ENCODE results near the gene SLC17A6. TPM values are rescaled to one million over a fixed set of nuclear protein-coding genes. Genes with fewer than 3 reads are reported as not detected.

Gene SLC17A6
- total RNA-seq = not detected

DNA sequence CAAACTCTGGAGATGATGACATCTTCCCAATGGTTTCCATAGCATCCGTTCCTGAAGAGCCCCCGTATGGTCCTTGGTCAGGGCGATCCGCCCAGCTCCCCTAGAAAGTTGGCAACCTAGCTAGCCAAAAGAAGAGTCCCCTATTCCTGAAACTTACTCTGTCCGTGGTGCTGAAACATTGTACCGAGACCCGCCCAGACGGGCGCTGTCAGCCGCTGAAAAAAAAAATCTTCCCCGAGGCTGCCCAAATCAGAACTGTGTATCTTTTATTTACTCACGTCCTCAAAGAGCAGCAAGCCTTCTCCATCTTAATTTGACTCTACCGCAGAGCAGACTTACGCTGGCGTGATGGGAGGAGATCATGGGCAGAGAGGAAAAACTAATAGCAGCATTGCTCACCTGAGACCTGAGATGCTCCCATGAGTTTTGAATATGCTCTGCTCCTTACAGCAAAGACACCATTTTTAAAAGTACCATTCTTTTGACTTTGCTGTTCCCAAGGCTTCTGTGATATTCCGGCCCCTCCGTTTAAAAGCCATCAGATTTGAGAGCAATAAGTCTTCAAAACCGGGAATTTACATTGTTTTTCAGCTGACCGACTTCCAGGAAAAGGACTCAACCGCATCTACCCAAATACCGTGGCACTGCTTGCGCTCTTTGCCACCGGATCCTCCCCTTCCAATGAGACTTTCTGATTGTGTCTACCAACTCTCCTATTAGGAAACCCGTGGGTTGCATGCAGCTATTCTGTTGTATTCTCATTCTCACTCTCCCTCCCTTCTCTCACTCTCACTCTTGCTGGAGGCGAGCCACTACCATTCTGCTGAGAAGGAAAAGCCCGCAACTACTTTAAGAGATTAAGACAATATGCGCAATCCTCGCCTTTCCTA, at the start of gene SLC17A6:
Gene SLC17A6, plus strand, starts transcription at position 786 of the 890 bp plus-strand sequence. CDS start 153 bp downstream, outside the sequence.
- H3K4me1 Mint-ChIP-seq (ENCODE audit: low read depth) = peaks cover 18% of the 10 kb centered on the region
- no peaks in the 10 kb centered on the region for H3K9me3 Mint-ChIP-seq
- H3K4me3 Mint-ChIP-seq = peak within 1 kb of the TSS; percentile 1 to 36
- peaks cover 55% of the 10 kb centered on the region for H3K27me3 Mint-ChIP-seq (ENCODE audit: low read depth)
- H3K27ac Mint-ChIP-seq = no peak within 1 kb of the TSS
- DNase-seq = peak; percentile 13 to 16
- no peak for ATAC-seq (replicated peaks in 1 of 2)
- peaks cover 0 to 6% of the 10 kb centered on the region in 2 donors for H3K36me3 Mint-ChIP-seq (ENCODE audit: insufficient read depth in 2 of 2)

DNA sequence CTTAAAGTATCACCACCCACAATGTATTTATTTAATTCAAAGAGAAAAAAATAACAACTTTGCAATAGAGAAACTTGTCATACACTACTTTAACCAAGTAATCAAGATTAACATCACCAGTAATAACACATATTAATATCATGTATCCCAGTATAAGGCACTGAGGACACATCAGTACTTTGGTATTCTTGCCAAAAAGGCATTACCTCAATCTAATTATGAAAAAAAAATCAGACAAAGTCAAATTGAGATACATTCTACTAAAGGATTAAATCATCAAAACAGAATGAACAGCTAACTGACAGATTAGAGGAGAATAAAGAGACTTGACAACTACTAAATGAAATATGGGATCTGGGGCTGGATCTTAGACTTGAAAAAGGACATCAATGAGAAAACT, 35.8 kb upstream of the SLC17A6 start:
- no peaks in the 10 kb centered on the region for H3K4me1 Mint-ChIP-seq (ENCODE audit: low read depth)
- DNase-seq = no peak
- ATAC-seq (replicated peaks in 1 of 2) = no peak
- peaks cover 9% of the 10 kb centered on the region for H3K27me3 Mint-ChIP-seq (ENCODE audit: low read depth)
- no peaks in the 10 kb centered on the region for H3K9me3 Mint-ChIP-seq
- no peak overlapping the region for H3K27ac Mint-ChIP-seq
- H3K36me3 Mint-ChIP-seq (ENCODE audit: insufficient read depth in 2 of 2) = no peaks in the 10 kb centered on the region
- H3K4me3 Mint-ChIP-seq = no peak overlapping the region

GRCh38 chr11:22304337-22304961, 33.7 kb upstream of the SLC17A6 start:
- H3K27ac Mint-ChIP-seq = no peak overlapping the region
- ATAC-seq (replicated peaks in 1 of 2) = no peak
- no peaks in the 10 kb centered on the region for H3K9me3 Mint-ChIP-seq
- no peaks in the 10 kb centered on the region for H3K4me1 Mint-ChIP-seq (ENCODE audit: low read depth)
- H3K36me3 Mint-ChIP-seq (ENCODE audit: insufficient read depth in 2 of 2) = no peaks in the 10 kb centered on the region
- H3K27me3 Mint-ChIP-seq (ENCODE audit: low read depth) = peaks cover 9% of the 10 kb centered on the region
- DNase-seq = no peak
- no peak overlapping the region for H3K4me3 Mint-ChIP-seq

GRCh38 chr11:22317656-22318055, 20.5 kb upstream of the SLC17A6 start:
- no peaks in the 10 kb centered on the region for H3K9me3 Mint-ChIP-seq
- H3K4me3 Mint-ChIP-seq = no peak overlapping the region
- no peak overlapping the region for H3K27ac Mint-ChIP-seq
- H3K4me1 Mint-ChIP-seq (ENCODE audit: low read depth) = no peaks in the 10 kb centered on the region
- H3K27me3 Mint-ChIP-seq (ENCODE audit: low read depth) = no peaks in the 10 kb centered on the region
- DNase-seq = no peak
- no peaks in the 10 kb centered on the region for H3K36me3 Mint-ChIP-seq (ENCODE audit: insufficient read depth in 2 of 2)
- no peak for ATAC-seq (replicated peaks in 1 of 2)

GRCh38 chr11:22331771-22332170, 6.4 kb upstream of the SLC17A6 start:
- H3K4me3 Mint-ChIP-seq = no peak overlapping the region
- DNase-seq = no peak

GRCh38 chr11:22336587-22336986, 1.6 kb upstream of the SLC17A6 start:
- Mint-ChIP-seq H3K36me3 (ENCODE audit: insufficient read depth in 2 of 2) (peaks cover 0 to 6% of the 10 kb centered on the region in 2 donors), H3K27ac (no peak overlapping the region), H3K4me3 (no peak overlapping the region), H3K27me3 (ENCODE audit: low read depth) (peaks cover 43% of the 10 kb centered on the region), H3K9me3 (no peaks in the 10 kb centered on the region), H3K4me1 (ENCODE audit: low read depth) (peaks cover 14% of the 10 kb centered on the region)
- no peak for ATAC-seq (replicated peaks in 1 of 2)
- DNase-seq = no peak

More at GRCh38 chr11:22331771-22332170, 6.4 kb upstream of the SLC17A6 start:
- Mint-ChIP-seq H3K9me3 (no peaks in the 10 kb centered on the region), H3K4me1 (ENCODE audit: low read depth) (no peaks in the 10 kb centered on the region), H3K36me3 (ENCODE audit: insufficient read depth in 2 of 2) (no peaks in the 10 kb centered on the region), H3K27me3 (ENCODE audit: low read depth) (peaks cover 15% of the 10 kb centered on the region), H3K27ac (no peak overlapping the region)
- no peak for ATAC-seq (replicated peaks in 1 of 2)

DNA sequence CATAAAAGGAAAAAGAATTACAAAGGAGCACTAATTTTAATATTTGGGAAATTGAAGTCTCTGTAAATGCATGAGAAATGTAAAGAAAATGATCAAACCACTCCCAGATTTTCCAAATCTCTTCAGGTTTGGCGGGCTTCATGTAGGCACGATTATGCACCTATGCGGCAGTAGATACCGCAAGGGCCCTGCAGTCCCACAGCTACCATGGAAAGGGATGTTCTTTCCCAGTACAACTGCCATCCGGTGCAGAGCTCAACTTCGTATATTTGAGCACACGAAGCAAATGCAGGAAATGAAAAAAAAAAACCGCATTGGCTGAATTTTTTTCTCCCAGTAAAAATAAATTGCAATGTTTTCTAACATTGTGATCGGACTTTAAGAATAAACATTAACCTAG, 1.4 kb downstream of the SLC17A6 start:
- H3K4me3 Mint-ChIP-seq = no peak overlapping the region
- H3K27me3 Mint-ChIP-seq (ENCODE audit: low read depth) = peaks cover 73% of the 10 kb centered on the region
- H3K9me3 Mint-ChIP-seq = no peaks in the 10 kb centered on the region
- ATAC-seq (replicated peaks in 1 of 2) = no peak
- DNase-seq = no peak
- H3K36me3 Mint-ChIP-seq (ENCODE audit: insufficient read depth in 2 of 2) = peaks cover 0 to 6% of the 10 kb centered on the region in 2 donors
- peaks cover 23% of the 10 kb centered on the region for H3K4me1 Mint-ChIP-seq (ENCODE audit: low read depth)
- H3K27ac Mint-ChIP-seq = no peak overlapping the region

DNA sequence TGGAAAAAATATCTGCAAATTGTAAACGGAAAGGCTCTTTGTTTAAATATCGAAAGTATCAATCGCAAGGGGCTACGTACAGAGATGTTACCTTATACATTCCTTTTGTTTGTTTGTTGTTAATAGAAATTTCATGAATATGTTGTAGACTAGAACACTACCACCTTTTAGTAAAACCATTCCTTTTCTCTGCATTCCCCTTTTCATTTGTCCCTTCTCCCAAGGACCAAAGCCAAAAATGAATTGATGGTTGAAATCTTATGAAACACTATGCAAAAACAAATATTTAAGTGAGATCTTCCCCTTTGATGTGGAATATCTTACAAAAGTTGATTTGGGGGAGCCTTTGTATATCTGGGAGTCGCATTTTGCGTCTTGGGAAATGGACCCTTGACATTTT, 2.1 kb downstream of the SLC17A6 start:
- peak overlapping the region in 1 of 2 donors; percentile 38 for H3K4me3 Mint-ChIP-seq
- H3K27me3 Mint-ChIP-seq (ENCODE audit: low read depth) = peaks cover 75% of the 10 kb centered on the region
- peaks cover 0 to 6% of the 10 kb centered on the region in 2 donors for H3K36me3 Mint-ChIP-seq (ENCODE audit: insufficient read depth in 2 of 2)
- ATAC-seq (replicated peaks in 1 of 2) = no peak
- no peak for DNase-seq
- peaks cover 23% of the 10 kb centered on the region for H3K4me1 Mint-ChIP-seq (ENCODE audit: low read depth)
- H3K9me3 Mint-ChIP-seq = no peaks in the 10 kb centered on the region
- no peak overlapping the region for H3K27ac Mint-ChIP-seq

DNA sequence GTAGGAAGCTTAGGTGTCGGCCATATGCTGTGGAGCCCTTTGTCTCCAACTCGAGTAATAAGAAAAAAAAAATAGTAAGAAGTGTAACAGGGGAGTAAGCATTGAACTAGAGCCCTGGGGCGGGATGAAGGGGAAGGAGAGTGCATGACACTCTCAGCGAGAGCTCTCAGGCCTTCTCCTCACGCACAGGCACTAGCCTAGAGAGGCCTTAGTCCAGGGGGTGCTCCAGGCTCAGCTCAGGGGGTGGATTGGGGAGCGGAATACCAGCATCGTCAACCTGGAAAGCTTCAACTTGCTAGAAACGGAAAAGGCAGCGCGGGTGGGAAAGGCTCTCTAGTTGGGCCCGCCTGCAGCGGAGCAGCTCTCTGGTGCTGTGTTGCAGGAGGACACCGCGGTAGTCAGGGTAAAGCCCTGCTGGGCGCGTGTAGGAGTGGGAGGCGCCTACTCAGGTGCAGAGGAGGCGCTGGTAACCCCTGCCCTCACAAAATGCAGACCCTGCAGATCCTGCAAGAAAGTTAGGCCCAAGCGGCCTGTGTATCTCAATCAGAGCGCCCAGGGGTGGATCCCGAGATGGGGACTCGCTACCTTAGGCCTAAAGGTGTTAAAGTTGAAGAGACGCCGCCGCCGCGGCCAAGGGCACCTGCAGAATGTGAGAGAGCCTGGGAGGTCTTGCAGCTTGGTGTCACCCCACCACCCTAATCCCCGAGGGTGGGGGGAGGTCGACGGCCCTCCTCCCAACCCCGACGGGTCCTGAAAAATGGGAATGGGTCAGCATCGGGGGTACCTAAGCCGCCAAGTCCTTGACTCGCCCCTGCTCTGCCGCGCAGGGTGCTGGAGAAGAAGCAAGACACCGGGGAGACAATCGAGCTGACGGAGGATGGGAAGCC, 2.8 kb downstream of the SLC17A6 start:
- Mint-ChIP-seq H3K4me1 (ENCODE audit: low read depth) (peaks cover 23% of the 10 kb centered on the region), H3K36me3 (ENCODE audit: insufficient read depth in 2 of 2) (peaks cover 0 to 6% of the 10 kb centered on the region in 2 donors), H3K9me3 (no peaks in the 10 kb centered on the region), H3K27ac (no peak overlapping the region), H3K27me3 (ENCODE audit: low read depth) (peaks cover 79% of the 10 kb centered on the region), H3K4me3 (peak overlapping the region; percentile 35 to 38)
- DNase-seq = no peak
- ATAC-seq (replicated peaks in 1 of 2) = no peak

DNA sequence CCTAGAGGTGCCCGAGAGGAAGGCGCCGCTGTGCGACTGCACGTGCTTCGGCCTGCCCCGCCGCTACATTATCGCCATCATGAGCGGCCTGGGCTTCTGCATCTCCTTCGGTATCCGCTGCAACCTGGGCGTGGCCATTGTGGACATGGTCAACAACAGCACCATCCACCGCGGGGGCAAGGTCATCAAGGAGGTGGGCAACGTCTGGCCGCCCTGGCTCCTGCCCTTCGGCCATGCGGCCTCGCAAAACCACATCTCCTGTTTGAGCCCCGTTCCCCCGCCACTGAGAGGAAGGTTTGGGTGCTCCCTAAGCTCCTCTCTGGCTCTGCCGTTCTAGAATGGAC, 3.4 kb downstream of the SLC17A6 start:
- no peak for DNase-seq
- Mint-ChIP-seq H3K27ac (no peak overlapping the region), H3K4me1 (ENCODE audit: low read depth) (peaks cover 23% of the 10 kb centered on the region), H3K36me3 (ENCODE audit: insufficient read depth in 2 of 2) (peaks cover 0 to 6% of the 10 kb centered on the region in 2 donors), H3K4me3 (no peak overlapping the region), H3K9me3 (no peaks in the 10 kb centered on the region), H3K27me3 (ENCODE audit: low read depth) (peaks cover 83% of the 10 kb centered on the region)
- no peak for ATAC-seq (replicated peaks in 1 of 2)

- peaks cover 0 to 4% of the 10 kb centered on the region in 2 donors for H3K36me3 Mint-ChIP-seq (ENCODE audit: insufficient read depth in 2 of 2)
- no peaks in the 10 kb centered on the region for H3K9me3 Mint-ChIP-seq
- DNase-seq = no peak
- peaks cover 23% of the 10 kb centered on the region for H3K4me1 Mint-ChIP-seq (ENCODE audit: low read depth)
- no peak overlapping the region for H3K27ac Mint-ChIP-seq
- H3K27me3 Mint-ChIP-seq (ENCODE audit: low read depth) = peaks cover 77% of the 10 kb centered on the region
- H3K4me3 Mint-ChIP-seq = no peak overlapping the region
- no peak for ATAC-seq (replicated peaks in 1 of 2)
Measured at GRCh38 chr11:22342211-22343031, 4.2 kb downstream of the SLC17A6 start.

DNA sequence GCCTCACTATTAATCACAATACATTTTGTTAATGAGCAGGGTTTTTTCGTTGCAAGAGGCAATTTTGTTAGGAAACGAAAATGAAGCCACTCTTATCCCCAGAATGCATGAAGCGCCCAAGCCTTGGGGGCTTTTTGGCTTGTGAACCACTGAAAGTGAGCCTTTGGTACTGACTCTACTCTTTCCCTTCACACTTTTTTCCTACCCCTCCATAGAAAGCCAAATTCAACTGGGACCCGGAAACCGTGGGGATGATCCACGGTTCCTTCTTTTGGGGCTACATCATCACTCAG, 4.8 kb downstream of the SLC17A6 start:
- Mint-ChIP-seq H3K27me3 (ENCODE audit: low read depth) (peaks cover 76% of the 10 kb centered on the region), H3K36me3 (ENCODE audit: insufficient read depth in 2 of 2) (peaks cover 0 to 4% of the 10 kb centered on the region in 2 donors), H3K4me3 (peak overlapping the region in 1 of 2 donors; percentile 22), H3K9me3 (no peaks in the 10 kb centered on the region), H3K4me1 (ENCODE audit: low read depth) (peaks cover 19% of the 10 kb centered on the region), H3K27ac (no peak overlapping the region)
- no peak for ATAC-seq (replicated peaks in 1 of 2)
- no peak for DNase-seq
